Neuron (in vitro differentiated cells): ENCODE measurements around the gene ANGPTL1.
"Not testable (repeated sequence)": the region's sequence is repeated elsewhere in the genome, so short reads cannot be mapped to it uniquely, and the experiment has no call there.

ENCODE experiments used
- H2AFZ ChIP-seq: one replicate; pipeline ENCODE4 v1.6.1; 2013; ENCODE audit warnings: low read depth, mild to moderate bottlenecking, inconsistent platforms, low read length, moderate library complexity
- H3K27me3 ChIP-seq: one replicate; pipeline ENCODE4 v1.6.1; 2013; ENCODE audit warnings: low read length; ENCODE audit not compliant: insufficient read depth
- H3K36me3 ChIP-seq: one replicate; pipeline ENCODE4 v1.6.1; 2013; ENCODE audit warnings: low read length; ENCODE audit not compliant: insufficient read depth
- H3K4me1 ChIP-seq: one replicate; pipeline ENCODE4 v1.6.1; 2013; ENCODE audit warnings: low read length; ENCODE audit not compliant: insufficient read depth
- H3K4me3 ChIP-seq: 2 replicates; pipeline ENCODE4 v1.5.1; 2013; ENCODE audit warnings: mild to moderate bottlenecking, low read length, moderate library complexity
- H3K9me3 ChIP-seq: one replicate; pipeline ENCODE4 v1.6.1; 2013; ENCODE audit warnings: low read length

ANGPTL1 gene

DNA sequence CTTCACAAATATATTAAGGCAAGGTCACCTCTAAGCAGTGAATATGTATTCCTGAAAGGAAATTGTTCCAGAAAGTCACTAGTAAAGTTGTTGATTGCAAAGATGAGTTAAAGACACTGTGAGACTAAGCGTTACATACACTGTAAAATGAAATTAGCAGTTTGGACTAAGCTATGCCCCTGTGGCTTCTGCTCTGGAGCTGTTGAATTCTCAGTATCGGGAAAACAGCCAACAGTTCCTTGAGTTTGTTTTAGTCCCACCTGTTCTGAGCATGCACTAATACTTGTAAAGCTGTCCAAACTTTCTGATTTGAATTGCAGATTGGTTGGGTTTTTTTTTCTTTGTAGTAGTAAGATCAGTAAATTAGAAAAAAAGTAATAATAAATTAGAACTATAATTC, 21.0 kb downstream of the ANGPTL1 start:
- Histone ChIP-seq H3K36me3 (no peaks in the 10 kb centered on the region), H2AFZ (no peak overlapping the region), H3K9me3 (no peaks in the 10 kb centered on the region), H3K27me3 (no peaks in the 10 kb centered on the region), H3K4me1 (no peaks in the 10 kb centered on the region), H3K4me3 (no peak overlapping the region)

DNA sequence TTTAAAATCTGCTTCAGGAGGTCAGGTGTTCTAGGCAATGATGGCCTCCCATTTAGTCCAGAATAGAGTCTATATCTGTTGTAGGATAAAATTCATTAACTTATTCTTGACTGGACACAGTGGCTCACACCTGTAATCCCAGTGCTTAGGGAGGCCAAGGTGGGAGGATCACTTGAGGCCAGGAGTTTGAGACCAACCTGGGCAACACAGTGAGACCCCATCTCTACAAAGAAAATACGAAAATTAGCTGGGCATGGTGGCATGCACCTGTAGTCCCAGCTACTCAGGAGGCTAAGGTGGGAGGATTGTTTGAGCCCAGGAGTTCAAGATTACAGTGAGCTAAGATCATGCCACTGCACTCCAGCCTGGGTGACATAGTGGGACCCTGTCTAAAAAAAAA, 23.0 kb downstream of the ANGPTL1 start:
- not testable (repeated sequence) for H2AFZ ChIP-seq, H3K36me3 ChIP-seq, H3K4me3 ChIP-seq, H3K4me1 ChIP-seq, H3K27me3 ChIP-seq, H3K9me3 ChIP-seq

DNA sequence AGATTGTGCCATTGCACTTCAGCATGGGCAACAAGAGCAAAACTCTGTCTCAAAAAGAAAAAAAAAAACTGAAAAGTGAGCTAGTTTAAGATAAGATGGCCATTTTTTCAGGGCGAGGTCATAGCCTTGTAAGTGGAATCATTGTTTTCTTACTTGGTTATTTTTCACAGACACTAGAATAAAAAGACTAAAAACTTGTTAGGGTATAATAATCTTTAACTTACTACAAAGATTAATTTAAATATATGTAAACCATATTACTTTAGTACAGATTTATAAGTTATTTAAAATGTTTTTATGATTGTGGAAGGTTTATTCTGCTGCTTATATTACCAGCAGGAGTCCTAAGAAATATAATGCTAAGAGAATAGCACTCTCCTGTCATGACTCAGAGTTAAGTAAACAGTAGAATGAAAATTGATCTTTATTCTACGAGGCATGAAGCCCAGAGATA, 23.5 kb downstream of the ANGPTL1 start:
- no peaks in the 10 kb centered on the region for H3K36me3 ChIP-seq
- no peaks in the 10 kb centered on the region for H3K27me3 ChIP-seq
- H3K4me3 ChIP-seq = no peak overlapping the region
- no peak overlapping the region for H2AFZ ChIP-seq
- no peaks in the 10 kb centered on the region for H3K4me1 ChIP-seq
- no peaks in the 10 kb centered on the region for H3K9me3 ChIP-seq

DNA sequence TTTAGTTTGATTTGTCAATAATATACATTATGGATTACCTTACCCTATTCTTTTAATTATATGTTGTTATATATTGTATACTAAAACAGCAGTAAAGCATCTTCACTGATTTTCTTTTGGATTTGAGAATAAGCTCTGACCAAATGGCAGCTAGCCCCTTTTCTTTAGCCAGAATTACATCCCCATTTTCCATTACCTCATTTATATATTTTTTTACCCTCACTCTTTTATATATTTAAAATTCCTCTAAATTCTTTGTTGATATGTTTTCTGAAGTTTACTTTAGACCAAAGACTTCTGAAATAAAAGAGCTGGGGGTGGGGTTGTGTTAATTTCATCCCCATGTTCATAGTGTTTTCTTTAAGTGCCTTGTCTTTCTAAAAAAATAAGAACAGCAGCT, 24.6 kb downstream of the ANGPTL1 start:
- Histone ChIP-seq H2AFZ (no peak overlapping the region), H3K36me3 (no peaks in the 10 kb centered on the region), H3K4me1 (no peaks in the 10 kb centered on the region), H3K9me3 (no peaks in the 10 kb centered on the region), H3K4me3 (no peak overlapping the region), H3K27me3 (no peaks in the 10 kb centered on the region)

DNA sequence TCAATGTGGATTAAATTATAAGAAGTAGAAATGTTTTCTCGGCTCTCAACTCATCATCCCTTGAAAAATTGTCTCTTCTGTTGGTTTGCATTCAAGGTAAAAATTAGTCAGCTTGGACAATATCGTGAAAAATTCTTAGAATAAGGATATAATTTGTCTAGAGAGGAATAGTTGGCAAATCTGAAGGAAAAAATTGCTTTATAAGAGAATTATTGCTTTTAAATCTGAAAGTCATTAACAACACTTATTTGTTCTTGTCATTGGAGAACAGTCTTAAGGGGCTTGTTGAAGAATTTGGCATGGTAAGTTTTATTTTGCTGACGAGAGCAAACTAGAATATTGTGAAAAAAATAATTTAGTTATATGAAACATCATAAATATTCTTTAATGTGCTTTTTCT, 26.4 kb downstream of the ANGPTL1 start:
- H3K9me3 ChIP-seq = no peaks in the 10 kb centered on the region
- no peaks in the 10 kb centered on the region for H3K36me3 ChIP-seq
- no peak overlapping the region for H2AFZ ChIP-seq
- H3K4me1 ChIP-seq = no peaks in the 10 kb centered on the region
- H3K4me3 ChIP-seq = no peak overlapping the region
- no peaks in the 10 kb centered on the region for H3K27me3 ChIP-seq

DNA sequence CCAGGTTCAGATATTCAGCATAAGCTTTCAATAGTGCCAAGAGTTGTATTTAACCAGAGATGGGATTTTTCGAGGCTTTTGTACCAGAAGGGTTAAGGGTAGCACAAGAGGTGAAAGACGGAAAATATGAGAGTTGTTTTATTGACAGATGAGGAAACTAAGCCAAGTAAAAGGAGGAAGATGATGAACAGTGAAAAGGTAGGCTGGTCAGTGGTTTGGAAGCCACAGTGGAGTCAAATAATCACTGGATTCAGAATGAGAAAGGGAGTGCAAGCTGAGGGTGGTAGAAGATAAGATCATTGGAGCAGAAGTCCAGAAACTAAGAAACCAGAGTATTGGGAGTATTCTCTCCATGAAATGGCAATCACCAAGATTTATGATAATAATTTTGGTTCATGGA, 45.7 kb downstream of the ANGPTL1 start:
- Histone ChIP-seq H3K9me3 (no peaks in the 10 kb centered on the region), H2AFZ (no peak overlapping the region), H3K4me1 (no peaks in the 10 kb centered on the region), H3K4me3 (no peak overlapping the region), H3K27me3 (no peaks in the 10 kb centered on the region), H3K36me3 (no peaks in the 10 kb centered on the region)

DNA sequence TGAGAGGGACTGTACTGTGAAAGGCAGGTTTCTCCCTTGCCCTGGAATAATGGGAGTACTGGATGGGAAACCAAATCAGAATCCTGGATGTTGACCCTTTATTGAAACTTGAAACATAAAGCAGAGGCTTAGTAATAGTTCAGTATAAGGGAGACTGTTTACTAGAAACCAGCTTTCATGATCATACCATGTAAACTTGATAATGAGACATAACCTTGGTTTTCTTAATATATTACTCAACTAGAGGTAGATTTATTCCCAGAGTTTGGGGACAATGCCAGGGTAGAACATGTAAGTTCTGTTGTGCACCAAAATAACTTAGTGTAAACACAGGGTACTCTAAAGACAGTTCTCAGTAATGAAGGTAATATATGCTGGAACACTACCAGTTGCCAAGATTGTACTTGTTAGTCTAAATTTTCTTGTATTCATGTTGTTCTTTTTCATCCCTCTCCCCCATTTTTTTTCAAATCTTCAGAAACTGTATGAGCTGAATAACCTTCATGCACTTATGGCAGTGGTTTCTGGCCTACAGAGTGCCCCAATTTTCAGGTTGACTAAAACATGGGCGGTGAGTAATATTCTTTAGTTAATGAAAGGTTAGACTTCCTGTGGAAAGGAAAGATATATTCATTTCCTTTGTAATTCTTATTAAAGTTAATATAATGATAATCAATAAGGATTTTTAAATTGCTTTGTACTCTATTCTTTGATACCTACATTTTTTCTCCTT, 49.6 kb downstream of the ANGPTL1 start:
- Histone ChIP-seq H2AFZ (no peak overlapping the region), H3K4me1 (no peaks in the 10 kb centered on the region), H3K4me3 (no peak overlapping the region), H3K9me3 (no peaks in the 10 kb centered on the region), H3K27me3 (no peaks in the 10 kb centered on the region), H3K36me3 (peaks cover 3% of the 10 kb centered on the region)

DNA sequence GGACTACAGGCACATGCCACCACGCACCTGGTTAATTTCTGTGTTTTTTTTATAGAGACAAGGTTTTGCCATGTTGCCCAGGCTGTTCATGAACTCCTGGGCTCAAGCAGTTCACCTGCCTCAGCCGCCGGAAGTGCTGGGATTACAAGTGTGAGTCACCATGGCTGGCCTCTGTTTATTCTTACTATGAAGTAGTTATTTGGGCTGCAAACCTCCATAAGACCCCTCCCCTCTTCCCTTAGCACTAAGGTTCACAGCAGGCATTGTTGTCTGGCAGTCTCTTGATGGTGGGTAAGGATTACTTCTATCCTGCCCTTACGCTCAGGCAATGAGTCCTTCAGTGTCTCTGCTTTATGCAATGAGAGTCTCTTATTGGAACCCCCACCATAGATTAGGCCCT, 51.8 kb downstream of the ANGPTL1 start:
- no peak overlapping the region for H2AFZ ChIP-seq

DNA sequence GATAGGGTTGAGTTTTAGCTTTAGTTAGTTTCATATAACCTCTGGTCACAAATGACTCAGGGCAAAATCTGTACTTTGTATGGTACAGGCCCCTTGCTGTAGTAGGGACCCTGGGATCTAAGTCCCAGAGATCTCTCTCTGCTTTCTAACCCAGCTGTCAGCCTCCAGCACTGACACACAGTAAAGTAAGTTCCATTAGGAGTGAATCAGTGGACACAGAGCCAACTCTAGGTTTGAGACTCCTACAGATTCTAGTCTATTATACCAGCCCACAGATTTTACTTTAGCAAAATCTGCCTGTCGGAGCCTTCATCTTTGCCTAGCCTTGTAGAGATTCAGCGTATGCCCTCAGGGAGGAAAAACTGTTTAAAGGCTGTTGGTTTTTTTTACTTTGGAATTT, 52.5 kb downstream of the ANGPTL1 start:
- Histone ChIP-seq H3K9me3 (no peaks in the 10 kb centered on the region), H2AFZ (no peak overlapping the region), H3K4me1 (no peaks in the 10 kb centered on the region), H3K4me3 (no peak overlapping the region), H3K36me3 (peaks cover 3% of the 10 kb centered on the region), H3K27me3 (no peaks in the 10 kb centered on the region)

More for the DNA sequence above, 51.8 kb downstream of the ANGPTL1 start:
- Histone ChIP-seq H3K36me3 (peaks cover 3% of the 10 kb centered on the region), H3K9me3 (no peaks in the 10 kb centered on the region), H3K4me3 (no peak overlapping the region), H3K27me3 (no peaks in the 10 kb centered on the region), H3K4me1 (no peaks in the 10 kb centered on the region)

DNA sequence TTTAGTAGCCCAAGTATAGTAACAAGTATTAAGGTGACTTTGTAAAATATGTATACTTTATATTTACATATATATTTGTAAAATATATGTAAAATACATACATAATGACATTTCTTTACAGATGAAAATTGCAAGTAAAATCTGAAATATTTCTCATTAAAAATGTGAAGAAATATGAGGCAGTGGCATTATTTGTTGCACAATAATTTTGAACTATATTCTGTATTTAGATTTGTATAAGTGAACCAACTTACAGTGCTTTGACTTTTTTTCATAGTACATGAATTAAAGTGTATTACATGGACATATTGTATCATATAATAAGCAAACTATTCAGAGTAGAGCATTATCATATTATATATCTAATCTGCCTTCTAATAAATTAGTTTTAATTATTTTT, 60.3 kb downstream of the ANGPTL1 start:
- Histone ChIP-seq H2AFZ (no peak overlapping the region), H3K27me3 (no peaks in the 10 kb centered on the region), H3K36me3 (peaks cover 10% of the 10 kb centered on the region), H3K9me3 (no peaks in the 10 kb centered on the region), H3K4me1 (peaks cover 2% of the 10 kb centered on the region), H3K4me3 (no peak overlapping the region)

DNA sequence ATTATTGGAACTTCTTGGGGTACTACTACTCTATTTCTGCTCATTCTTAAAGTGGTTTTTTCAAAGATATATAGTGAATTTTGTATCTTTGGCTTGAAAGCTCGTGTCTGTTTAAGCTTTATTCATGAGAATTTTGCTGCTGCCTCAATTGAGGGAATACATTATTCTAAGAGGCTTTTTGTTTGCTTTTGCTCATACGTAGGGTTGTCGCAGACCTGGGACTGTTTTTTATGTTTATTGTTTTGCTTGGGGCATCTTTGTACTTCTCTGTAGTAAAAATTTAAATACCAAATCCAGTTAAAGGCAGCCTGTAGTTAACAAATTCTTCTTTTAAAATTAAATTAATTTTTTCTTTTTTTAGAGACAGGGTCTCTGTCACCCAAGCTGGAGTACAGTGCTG, 62.3 kb downstream of the ANGPTL1 start:
- Histone ChIP-seq H3K4me3 (no peak overlapping the region), H3K4me1 (peaks cover 2% of the 10 kb centered on the region), H2AFZ (no peak overlapping the region), H3K27me3 (no peaks in the 10 kb centered on the region), H3K36me3 (peaks cover 10% of the 10 kb centered on the region), H3K9me3 (no peaks in the 10 kb centered on the region)

DNA sequence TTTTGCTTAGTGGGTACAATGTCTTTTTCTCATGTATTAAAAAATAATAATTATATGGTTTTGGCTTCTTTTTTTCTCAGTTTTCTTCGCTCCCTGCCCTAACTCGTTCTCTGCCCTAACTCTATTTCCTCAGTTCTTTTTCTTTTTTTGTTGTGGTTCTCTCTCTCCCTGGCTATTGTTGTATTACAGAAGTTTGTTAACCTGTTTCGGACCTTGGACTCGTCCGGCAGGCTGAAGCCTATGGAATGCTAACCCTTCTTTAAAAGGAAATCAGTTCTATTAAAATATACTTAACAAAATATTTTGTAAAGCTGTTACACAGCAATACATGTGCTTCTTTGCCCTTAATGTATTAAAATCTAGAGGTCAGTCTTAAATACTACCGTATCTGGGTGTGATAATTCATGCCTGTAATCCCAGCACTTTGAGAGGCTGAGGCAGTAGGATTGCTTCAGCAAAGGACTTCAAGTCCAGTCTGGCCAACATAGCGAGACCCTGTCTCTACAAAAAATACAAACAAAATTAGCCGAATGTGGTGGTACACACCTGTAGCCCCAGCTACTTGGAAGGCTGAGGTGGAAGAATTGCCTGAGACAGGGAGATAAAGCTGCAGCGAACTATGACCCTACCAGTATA, 64.1 kb downstream of the ANGPTL1 start:
- no peaks in the 10 kb centered on the region for H3K9me3 ChIP-seq
- no peaks in the 10 kb centered on the region for H3K27me3 ChIP-seq
- peaks cover 10% of the 10 kb centered on the region for H3K36me3 ChIP-seq
- H2AFZ ChIP-seq = no peak overlapping the region
- H3K4me1 ChIP-seq = peaks cover 2% of the 10 kb centered on the region
- H3K4me3 ChIP-seq = no peak overlapping the region

DNA sequence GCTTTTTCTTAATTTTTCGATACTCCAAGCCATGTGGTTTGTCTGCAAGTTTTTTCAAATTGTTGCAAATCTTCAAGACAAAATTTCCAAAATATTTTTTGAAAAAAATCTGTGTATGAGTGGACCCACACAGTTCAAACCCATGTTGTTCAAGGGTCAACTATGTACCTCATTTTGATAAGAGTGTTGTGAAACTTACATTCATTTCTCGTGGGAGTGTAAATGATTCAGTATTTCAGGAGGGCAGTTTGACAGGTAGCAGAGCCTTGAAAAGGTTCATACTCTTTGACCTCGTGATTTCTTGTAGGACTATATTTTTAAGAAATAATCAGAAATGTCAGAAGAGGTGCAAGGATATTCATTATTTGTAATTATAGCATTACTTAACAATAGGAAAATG, 68.0 kb downstream of the ANGPTL1 start:
- Histone ChIP-seq H2AFZ (no peak overlapping the region), H3K4me3 (no peak overlapping the region), H3K36me3 (peaks cover 6% of the 10 kb centered on the region), H3K4me1 (peaks cover 2% of the 10 kb centered on the region), H3K9me3 (peaks cover 6% of the 10 kb centered on the region), H3K27me3 (no peaks in the 10 kb centered on the region)
